Measurements from ENCODE around the gene HSD17B11.
"Not testable (repeated sequence)": the region's sequence is repeated elsewhere in the genome, so short reads cannot be mapped to it uniquely, and the experiment has no call there.

HSD17B11 gene

DNA sequence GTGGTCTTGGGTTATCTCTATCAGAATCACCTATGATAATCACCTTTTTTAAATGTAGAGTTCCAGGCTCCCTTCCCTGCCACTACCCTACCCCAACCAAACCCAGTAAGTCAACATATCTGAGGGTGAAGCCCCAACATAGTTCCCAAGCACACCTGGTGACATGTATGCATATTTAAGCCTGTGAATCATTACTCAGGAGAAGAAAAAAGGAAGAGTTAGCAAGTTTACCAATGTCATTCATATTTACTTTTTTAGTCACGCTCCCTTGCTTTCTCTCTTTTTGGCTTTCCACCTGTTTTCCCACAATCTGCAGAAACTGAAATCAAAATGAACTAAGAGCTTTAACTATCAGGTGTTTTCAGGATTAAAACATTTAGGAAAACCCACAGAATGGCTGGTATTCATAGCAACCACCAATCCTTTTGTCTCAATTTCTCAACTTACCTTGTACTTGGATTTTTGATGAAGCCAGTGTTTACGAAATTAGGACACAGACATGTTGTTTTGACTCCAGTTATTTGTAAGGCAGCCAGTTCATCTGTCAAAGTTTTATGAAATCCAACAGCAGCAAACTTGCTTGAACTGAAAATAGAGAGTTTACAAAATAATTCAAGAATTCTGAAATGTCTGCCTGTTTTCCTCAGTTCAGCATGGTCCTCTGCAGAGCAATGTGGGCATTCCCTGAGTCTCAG lies 34.0 kb downstream of the HSD17B11 start:
- DNase-seq: no peak

DNA sequence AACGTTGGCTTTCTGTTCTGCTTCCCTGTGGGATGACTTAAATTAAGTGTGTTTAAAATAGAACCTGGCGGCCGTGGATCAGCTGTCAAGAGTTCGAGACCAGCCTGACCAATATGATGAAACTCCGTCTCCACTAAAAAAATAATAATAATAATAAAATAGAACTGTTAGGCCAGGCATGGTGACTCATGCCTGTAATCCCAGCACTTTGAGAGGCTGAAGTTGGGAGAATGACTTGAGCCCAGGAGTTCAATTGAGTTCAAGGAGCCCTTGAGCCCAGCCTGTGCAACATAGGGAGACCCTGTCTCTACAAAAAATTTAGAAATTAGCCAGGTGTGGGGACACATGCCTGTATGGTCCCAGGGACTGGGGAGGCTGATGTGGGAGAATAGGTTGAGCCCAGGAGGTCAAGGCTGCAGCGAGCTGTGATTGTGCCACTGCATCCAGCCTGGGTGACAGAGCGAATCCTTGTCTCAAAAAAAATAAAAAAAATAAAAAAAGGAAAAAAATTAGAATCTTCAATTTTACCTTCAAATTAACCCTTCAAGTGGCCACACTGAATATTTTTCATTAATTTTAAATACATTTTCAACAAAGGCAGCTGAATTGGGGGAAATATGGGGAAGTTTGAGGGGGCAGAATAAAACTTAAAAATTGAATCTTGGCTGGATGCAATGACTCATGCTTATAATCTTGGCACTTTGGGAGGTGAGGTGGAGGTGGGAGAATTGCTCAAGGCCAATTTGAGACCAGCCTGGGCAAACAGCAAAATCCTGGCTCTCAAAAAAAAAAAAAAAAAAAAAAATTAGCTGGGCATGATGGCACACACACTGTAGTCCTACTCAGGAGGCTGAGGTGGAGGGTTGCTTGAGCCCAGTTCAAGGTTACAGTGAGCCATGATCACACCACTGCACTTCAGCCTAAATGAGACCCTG lies 36.6 kb downstream of the HSD17B11 start:
- no peak for DNase-seq

DNA sequence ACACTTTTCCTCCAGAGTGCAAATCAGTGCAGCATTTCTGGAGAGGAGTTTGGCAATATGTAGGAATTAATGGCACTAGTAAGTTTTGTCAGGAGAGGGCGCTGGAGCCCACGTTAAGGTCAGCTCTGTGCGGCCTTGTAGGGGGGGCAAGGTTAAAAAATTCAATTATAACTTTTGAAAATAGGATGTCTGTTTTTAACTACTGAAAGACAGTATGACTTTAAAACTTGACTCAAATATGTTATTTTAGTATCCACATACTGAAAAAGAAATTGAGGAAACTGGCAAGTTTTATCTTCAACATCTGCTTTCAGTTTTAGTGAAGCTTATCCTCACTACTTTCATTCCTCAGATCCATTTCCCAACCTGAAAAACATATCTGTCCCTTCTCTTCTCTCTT lies 37.4 kb downstream of the HSD17B11 start:
- no peak for DNase-seq

DNA sequence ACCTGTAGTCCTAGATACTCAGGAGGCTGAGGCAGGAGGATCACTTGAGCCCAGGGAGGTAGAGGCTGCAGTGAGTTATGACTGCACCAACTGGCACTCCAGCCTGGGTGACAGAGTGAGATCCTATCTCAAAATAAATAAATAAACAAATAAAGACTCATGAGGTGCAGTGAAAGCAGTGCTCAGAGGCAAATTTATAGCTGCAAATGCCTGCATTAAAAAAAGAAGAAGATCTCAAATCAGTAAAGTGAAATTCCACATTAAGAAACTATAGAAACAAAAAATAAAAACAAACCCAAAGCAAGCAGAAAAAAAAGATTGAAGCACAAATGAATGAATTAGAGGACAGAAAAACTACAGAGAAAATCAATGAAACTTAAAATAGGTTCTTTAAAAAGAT lies 45.8 kb downstream of the HSD17B11 start:
- no peak for DNase-seq

DNA sequence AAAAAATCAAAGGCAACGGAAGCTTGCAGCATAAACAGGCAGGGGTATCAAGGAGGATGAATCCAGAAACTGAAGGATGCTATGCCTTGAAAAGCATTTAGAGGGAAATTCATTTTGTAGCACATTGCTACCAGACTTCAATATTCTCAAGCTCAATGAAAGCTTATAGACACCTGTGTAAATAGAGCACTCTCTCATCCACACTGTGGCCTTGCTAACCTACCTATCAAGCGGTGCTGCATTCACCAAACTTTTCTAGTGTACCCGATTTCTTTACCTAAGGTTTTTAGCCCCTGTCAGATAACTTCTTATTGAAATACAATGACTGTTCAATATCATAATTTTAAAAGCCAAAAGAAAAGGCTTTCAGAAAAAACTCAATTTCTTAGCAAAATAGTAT lies 48.1 kb downstream of the HSD17B11 start:
- no peak for DNase-seq

DNA sequence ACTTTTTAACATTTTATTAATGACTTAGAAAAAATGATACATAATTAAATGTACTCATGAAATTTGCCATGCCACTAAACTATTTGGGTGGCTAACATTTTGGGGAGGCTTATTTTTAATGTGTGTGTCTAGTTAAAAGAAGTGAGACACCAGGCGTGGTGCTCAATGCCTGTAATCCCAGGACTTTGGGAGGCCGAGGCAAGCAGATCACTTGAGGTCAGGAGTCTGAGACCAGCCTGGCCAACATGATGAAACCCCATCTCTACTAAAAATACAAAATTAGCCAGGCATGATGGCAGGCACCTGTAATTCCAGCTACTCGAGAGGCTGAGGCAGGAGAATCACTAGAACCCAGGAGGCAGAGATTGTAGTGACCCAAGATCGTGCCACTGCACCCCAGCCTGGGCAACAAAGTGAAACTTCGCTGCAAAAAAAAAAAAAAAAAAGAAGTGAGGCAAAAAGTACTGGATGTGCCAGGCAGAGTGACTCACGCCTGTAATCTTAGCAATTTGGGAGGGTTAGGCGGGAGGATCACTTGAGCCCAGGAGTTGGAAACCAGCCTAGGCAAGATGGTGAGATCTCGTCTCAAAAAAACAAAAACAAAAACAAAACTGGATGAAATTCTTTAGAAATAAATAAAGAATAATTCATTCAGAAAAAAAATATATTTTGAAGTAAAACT lies 48.9 kb downstream of the HSD17B11 start:
- not testable (repeated sequence) for DNase-seq

DNA sequence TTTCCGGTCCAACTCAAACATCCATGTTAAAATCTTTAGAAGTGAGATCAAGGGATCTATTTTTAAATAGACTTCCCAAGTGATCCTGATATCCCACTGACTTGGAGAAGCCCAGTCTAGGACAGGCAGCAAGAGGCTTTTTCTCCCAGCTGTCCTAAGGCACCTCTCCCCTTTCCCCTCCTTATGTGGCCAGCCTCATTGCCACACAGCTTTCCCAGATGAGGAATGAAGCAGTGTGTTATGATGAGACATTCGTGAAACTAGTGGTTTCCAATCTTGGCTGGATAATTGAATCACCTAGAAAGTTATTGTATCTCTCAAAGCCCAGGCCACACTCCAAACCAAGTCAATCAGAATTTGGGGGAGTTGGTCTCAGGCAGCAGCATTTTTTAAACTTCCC lies 51.5 kb downstream of the HSD17B11 start:
- DNase-seq: no peak

DNA sequence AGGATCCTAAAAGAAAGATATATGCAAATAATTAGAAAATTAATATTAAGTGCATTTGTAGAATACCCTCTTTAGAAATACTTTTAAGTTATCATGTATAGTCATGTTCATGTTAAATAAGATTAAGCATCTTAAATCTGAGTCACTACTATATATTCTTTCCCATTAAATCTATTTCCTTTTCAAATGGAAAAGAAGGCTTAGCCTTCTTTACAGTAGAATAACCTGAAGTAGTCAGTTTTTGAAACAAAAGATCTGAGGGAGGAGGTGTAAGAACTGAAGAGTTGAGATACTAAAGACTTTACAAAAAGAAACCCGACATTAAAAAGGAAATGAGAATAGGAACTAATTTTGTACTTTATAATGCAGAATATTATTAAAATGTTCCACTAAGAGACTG lies 53.6 kb downstream of the HSD17B11 start:
- DNase-seq: no peak

DNA sequence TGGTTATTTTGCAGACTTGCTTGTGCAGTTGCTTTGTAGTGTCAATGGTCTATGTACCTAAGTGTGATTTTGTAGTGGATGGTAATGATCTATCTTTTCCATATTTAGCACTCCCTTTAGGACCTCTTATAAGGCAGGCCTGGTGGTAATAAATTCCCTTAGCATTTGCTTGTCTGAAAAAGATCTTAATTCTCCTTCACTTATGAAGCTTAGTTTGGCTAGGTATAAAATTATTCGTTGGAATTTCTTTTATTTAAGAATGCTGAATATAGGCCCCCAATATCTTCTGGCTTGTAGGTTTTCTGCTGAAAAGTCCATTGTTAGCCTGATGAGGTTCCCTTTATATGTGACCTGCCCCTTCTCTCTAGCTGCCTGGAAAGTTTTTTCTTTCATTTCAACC lies 57.7 kb downstream of the HSD17B11 start:
- no peak for DNase-seq

DNA sequence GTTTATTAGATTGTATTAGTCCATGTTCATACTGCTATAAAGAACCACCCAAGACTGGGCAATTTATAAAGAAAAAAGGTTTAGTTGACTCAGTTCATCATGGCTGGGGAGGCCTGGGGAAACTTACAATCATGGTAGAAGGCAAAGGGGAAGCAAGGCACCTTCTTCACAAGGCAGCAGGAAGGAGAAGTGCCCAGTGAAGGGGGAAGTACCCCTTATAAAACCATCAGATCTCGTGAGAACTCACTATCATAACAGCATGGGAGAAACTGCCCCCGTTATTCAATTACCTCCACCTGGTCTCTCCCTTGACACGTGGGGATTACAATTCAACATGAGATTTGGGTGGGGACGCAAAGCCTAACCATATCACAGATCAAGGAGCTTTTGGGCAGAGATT lies 60.2 kb downstream of the HSD17B11 start:
- no peak for DNase-seq

DNA sequence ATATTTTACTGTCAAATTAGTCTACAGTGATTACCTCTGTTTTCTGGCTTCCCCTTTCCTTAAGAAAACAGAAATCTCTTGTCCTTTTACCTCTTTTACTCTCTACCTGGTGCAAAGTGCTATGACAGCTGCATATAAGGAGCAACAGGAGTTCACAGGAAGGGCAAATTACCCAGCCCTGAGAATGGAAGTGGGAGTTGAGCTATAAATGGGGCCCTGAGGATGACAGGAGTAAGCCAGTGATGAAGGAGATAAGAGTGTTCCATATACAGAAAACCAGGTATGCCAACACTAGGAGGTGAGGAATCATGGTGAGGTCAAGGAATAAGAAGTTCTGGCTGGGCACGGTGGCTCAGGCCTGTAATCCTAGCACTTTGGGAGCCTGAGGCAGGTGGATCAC lies 63.9 kb downstream of the HSD17B11 start:
- no peak for DNase-seq

DNA sequence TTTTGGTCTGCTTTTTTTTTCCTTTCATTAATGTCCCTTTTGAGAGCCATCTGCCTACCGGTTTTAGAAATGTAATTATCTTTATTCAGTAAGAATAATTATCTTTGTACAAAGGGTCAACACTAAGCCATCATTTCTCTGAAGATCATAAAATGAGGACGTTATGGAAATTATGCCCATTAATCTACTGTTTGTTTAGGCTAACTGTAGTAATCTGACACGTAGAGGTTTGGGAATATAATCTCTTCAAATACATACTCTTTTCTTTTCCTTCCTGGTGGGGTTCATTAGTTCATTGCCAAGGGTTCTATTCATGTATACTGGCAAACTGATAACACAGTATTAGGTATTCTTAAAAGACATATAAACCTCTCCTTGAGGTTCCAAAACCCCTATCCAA lies 64.5 kb downstream of the HSD17B11 start:
- DNase-seq: no peak

DNA sequence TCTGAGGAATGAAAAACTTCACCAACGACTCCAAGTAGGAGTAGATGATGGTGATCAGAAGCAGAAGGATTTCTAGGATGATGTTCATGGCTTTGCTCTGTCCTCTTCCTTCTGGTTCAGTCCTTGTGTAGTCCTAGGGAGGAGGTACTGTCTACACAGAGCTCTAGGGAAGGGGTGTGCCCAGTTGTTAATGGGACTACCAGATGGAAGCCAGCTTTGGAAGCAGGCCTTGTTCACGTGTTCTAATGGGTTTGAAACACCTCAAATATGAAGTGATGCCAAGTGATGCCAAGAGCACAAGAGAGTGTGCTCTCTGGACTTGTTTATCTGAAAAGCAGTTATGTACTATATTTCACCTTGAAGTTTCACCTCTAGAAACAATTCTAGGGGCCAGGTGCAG lies 68.2 kb downstream of the HSD17B11 start, which contains the start of gene HSD17B13:
Gene HSD17B13 (minus strand): TSS at position 129 of the 400 bp plus-strand sequence. CDS start 41 bp downstream, at position 88.
- no peak for DNase-seq

DNA sequence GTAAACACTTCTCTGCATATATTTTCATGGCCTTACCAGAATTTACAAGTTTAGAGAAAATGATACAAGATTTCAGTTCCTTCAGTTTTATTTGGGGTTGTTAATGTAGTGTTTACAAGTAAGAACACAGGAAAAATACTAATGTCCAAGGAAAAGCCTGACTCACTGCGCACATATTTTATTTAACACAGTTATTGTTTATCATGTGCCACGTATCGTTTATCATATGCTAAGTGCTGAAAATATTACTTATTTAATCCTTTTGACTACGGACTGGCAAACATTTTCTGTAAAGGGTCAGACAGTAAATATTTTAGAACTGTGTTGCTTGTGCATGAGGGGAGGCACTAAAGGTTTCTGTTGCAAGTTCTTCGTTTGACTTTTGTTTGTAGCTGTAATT lies 69.1 kb downstream of the HSD17B11 start:
- DNase-seq: no peak

DNA sequence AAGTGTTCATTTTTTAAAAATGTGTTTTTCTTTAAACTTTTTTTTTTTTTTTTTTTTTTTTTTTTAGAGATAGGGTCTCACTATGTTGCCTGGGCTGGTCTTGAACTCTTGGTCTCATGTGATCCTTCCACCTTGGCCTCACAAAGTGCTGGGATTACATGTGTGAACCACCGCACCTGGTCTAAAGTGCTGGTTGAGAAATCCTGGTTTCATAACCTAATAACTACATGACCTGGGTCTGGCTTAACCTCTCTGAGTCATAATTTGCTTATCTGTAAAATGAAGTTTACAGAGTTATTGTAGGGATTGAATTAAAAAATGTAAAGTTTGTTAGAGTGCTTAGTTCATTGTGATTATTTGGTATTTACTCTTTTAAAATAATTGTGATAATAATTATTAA lies 73.5 kb downstream of the HSD17B11 start:
- no peak for DNase-seq

DNA sequence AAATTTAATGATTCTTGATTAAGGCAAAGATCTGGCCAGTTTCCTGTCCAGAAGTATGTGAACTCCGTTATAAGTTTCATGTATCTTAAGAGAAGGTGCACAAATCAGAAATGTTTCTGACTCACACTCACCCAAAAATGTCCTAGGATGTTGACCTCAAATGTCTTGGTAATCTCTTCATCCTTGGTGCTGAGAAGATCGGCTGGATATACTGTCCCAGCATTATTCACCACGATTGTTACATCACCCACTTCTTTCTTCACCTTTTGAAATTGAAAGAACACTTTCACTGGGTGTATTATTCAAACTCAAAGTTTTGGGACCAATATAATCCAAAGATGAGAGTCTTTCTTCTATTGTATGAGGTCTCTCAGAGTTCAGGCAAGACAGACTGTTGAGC lies 74.0 kb downstream of the HSD17B11 start:
- DNase-seq: no peak

DNA sequence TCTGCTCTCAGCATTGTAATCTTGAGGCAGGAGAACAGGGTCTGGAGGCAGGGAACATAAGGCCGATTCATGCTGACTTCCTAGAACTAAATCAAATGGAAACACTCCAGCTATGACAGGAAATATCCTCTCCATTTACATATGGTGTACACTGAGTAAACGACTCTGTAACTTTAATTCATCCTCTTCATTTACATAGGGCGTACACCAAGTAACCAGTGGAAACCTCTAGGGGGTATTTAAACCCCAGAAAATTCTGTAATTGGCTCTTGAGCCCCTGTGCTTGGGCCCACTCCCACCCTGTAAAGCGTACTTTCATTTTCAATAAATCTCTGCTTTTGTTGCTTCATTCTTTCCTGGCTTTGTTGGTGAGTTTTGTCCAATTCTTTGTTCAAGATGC lies 76.0 kb downstream of the HSD17B11 start:
- not testable (repeated sequence) for DNase-seq

DNA sequence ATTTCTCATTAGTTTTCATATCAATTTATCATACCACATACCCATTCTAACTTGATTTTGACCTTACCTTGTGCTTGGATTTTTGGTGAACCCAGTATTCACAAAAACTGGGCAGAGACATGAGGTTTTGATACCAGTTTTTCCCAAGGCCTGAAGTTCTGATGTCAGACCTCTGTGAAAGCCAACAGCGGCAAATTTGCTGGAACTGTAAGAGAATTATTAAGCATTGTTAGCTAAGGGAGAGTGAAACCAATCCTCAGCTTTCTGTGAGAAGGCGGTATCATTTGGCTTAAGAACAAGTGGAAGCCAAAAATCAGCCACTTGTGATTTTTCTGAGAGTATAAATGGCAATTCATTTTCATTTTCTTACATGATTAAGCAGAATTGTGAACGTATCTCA lies 77.2 kb downstream of the HSD17B11 start:
- DNase-seq: no peak

DNA sequence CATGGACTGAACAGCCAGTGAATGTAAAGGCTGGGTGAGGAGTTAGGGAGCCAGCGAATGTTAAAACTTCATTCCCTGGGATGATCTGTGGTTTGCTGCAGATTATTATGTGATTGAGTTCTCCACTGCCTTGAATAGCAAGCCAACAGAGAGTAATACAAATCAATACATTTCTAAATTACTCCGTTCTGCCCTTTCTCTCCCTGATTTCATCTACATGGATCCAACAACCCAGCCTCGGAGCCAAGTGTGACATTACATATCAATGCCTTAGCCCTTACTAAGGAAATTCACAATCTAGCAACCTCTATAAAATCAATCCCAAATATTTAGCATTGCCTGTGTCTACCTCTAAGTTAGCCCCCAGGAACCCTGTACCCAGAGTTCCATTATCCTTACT lies 79.3 kb downstream of the HSD17B11 start:
- DNase-seq: no peak

DNA sequence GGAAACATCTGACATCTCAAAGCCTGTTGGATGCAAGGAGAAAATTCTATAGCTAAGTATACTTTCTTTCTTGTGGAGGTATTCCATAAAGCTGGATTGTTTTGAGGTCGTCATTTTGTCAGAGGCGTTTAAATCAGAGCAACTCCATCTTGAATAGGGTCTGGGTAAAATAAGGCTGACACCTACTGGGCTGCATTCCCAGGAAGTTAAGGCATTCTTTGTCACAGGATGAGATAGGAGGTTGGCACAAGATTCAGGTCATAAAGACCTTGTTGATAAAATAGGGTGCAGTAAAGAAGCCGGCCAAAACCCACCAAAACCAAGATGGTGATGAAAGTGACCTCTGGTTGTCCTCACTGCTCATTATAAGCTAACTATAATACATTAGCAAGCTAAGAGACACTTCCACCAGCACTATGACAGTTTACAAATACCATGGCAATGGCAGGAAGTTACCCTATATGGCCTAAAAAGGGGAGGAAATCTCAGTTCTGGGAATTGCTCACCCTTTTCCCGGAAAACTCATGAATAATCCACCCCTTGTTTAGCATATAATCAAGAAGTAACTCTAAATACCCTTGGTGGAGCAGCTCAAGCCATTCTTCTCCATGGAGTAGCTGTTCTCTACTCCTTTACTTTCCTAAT lies 80.2 kb downstream of the HSD17B11 start:
- DNase-seq: no peak

DNA sequence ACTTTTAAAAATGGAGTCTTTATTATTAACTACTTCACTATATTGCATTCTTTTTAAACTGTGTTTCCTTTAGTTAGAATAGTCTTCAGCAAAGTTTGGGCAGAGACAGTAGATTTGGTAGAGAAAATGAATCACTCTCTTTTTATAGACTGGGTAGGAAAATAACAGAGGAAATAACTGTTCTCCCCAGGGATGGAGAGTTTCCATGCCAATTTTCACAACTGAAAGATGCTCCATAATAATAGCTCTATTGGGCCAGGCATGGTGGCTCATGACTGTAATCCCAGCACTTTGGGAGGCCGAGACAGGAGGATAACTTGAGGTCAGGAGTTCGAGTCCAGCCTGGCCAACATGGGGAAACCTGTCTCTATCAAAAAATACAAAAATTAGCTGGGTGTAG lies 81.4 kb downstream of the HSD17B11 start:
- no peak for DNase-seq

DNA sequence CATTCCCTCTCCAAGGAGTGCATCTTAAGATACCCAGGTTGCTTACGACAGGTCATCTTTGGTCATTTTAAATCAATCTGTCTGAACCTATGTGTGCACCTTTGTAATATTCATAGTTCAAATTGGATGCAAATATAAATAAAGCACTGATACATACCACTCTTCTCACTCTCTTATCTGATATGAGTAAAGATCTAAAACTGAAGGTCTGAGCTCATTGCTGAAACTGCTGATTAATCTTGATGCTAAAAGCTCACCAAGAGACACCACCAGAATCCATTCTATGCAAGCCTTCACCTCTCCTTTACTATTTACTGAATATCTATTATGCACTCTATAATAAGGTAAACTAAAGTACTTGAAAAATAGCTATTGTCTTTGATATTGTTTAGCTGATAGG lies 84.9 kb downstream of the HSD17B11 start:
- no peak for DNase-seq

DNA sequence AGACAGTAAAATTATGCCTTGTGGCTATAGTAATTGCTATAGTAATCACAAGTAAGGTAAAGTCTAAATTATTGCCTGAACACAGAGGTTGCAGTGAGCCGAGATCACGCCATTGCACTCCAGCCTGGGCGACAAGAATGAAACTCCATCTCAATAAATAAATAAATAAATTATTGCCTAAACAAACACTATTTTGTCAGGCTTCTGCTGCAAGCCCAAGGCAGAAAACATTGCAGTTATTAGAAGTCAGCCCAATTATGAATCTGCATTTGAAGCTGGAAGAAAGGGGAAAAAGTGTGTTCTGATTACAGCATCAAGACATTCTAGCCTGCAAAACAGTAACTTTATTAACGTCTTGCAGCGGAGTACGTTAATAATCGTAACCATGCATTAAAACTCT lies 85.4 kb downstream of the HSD17B11 start:
- no peak for DNase-seq
